NCI-H2107 treated with DMSO at 0.1 percent for 48 hours (cell line): ENCODE results near the gene NTM.

Experiments used
- DNase-seq: peaks from one replicate; lab custom pipeline; 2025; ENCODE audit not compliant: unreplicated experiment; lab: John Stamatoyannopoulos, UW

NTM gene

DNA sequence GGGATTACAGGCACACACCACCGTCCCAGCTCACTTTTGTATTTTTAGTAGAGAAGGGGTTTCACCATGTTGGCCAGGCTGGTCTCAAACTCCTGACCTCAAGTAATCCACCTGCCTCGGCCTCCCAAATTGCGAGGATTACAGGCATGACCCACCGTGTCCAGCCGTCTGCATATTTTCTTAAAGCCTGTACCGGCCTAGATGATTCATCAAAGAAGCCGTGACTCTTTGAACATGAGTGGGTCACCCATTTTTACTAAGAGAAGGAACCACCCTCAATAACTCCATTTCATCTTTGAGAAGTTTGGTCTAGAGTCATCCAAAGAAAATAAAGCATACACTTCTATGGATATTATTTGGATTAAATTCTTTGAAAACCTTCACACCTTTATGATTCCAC, 388.3 kb downstream of the NTM start:
- no peak for DNase-seq

DNA sequence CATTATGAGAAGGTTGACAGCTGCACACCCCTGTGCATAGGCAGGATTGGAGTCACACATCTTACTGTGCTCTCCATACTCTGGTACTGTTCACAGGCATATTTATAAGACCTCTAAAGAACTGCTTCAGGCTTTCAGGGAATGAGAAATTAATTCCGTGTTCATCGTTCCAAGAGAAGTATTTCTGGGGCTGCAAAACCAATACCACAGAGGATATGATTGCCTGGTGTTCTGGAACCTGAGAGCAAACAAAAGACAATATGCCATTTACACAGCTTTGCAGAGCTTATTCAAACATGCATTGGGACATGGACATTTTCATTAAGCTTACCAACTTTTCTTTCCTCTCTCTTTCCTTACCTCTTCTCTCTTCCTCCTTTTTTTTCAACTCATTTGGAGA, 388.7 kb downstream of the NTM start:
- no peak for DNase-seq

DNA sequence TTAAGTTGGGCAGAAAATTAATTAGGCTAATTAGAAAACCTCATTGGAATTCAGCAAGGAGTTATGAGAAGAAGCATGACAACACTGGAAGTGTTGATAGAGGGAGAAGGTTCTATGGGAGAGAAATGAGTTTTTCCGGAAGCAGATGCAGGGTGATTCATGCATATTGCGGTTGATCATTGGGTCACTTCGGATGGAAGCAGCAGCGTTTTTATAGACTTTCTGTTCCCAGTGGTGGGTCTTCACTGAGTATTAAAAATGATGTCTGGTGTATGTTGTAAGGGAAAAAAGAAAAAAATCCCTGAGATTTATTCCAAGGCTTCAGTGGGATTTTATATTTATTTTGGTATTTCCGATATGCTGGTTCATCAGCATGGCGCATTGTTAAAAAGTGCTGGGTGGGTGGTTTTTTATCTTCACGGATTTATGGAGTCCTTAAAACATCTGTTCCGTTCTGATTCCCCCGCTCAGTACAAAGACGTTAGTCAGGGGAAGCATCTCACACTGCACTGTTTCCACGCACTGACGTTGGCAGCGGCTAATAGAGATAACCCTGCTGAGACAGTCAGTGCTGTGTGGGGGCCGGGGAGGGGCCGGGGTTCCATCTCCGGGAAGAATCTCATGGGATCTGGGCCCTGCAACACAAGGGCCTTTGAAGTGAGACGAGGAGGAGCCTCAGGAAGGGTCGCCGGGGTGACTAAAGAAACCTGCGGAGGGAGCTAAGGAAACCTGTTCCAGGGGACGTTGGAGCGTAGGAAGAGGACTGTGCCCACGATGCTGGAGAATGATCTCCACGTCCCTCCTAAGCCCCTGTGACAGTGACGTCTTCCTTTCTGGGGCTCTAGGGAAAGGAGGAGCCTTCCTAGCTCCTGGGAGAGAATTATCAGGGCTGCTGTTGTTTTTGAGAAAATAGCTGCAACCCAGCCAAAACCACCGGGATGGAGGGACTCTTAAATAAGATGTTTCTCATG, 390.0 kb downstream of the NTM start:
- no peak for DNase-seq

DNA sequence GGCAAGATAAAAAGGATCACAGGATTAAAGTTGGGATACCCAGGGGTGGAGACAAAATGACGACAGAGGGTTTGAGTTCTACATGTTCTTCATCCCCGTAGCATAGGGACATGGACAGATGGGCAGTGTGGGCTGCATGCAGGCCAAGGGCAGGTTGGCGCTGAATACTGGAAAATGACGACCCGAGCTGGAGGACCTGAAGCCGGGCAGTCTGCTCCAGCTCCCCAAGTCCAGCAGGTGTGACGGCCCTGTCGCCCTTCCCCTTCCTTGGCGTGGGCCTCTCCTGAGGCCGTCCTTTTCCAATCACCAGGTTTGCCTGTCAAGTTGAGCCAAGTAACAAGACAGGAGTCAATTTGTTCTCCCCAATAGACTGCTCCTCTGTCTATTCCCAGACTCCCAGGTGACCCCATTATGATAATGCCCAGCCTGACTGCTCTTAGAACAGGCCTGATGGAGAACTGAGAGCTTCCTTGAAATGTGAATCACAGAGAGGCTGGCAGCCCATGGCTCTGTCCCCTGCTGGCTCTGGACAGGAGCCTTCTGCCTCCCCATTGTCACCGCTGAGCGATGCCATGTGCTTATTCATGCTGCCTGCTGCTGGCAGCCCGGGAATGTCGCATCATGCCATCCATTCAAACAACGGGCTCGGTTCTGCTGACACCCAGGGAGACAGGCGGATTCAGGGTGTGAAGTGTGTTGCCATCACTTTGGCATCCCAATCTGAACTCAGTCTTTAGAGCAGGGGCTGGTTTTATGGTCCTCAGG, 392.1 kb downstream of the NTM start:
- DNase-seq: no peak

DNA sequence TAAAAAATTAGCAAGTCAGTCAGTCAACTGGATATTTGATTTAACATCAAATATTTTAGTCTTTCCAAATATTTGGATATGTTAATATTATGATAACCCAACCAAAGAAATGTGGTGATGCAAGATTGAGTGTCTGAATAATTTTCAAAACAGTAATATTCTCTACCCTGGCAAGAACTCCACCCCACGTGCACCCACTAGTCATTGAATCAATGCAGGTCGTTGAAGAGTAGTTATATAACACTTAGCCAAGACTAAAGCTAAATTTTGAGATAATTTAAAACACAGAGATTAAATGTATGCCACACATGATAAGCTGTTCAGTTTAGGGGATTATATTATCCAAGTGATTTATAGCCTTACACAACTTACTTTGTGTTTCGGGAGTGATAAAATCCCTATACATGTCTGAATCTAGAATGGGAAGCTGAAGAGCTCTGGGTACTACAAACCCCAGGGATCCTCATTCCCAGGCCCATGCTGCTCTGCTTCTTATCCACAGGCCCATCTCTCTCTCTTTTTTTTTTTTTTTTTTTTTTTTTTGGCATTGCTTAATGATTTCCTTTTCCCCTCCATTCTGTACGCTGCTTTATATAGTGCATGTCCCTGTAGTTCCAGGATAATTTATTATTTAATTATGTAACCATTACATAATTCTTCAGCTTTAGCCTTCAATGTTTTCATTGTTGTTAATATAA, 392.9 kb downstream of the NTM start:
- DNase-seq: no peak

DNA sequence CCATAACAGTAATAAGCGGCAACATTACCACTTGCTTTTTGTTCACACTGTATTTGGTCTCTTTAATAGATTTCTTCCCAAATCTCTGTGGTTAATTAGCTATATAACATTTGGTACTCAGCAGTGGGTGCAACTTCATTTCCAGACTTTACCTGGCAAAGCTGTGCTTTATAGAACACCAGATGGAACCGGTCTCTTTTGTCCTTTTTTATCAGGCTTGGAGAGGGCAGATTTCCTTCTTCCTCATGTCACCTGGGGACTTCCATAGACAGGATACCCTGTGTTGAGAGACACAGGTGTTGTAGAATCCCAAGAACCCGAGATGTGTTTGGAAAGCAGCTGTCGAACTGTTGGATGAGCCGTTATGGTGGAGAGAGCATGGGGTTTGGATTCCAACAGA, 393.7 kb downstream of the NTM start:
- no peak for DNase-seq

DNA sequence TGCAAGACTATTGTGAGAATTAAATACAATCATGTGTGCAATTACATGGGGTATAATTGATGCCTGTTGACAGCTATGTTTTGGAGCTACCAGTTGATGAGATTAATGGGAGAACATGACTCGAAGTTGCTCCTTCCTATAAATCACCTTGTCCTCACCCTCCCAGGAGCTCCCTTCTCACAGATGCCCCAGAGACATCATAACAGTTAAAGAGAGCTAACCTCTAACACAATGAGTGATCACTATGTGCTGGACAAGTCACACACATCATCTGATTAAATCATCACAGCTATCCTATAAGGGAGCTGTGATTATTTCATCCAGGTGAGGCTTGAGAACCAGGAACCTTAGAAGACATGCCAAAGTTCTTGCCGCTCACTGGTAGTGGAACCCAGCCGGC, 394.2 kb downstream of the NTM start:
- no peak for DNase-seq

DNA sequence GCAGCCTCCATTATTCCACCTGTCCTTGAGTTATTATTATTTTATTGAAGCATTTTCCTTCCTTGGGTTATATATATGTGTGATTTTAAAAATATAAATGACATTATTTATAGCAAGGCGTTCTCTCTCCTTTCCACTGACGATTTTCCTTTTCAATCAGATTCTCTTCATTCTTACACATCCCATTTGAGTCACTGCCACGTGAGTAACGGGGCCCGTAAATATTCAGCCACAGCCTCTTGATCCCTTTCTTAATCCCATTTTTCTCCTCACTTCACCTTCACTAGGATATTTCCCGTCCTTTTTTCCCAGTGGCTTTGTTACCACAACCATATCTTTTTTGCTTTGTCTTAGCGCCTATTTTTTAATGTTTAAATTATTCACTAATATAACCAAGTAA, 396.2 kb downstream of the NTM start:
- DNase-seq: no peak

DNA sequence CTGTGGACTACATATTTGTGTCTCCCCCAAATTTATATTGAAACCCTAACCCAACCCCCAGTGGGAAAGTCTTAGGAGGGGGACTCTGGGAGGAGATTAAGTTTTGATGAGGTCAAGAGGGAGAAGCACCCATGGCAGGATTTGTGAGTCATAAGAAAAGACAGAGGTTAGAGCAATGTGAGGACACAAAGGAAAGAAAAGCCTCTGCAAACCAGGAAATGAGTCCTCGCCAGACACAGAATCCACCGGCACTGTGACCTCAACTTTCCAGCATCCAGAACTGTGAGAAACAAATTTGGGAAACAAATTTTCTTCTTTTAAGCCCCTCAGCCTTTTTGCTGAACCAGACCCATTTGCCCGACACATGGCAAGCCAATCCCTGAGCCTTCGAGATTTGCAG, 397.0 kb downstream of the NTM start:
- DNase-seq: no peak

DNA sequence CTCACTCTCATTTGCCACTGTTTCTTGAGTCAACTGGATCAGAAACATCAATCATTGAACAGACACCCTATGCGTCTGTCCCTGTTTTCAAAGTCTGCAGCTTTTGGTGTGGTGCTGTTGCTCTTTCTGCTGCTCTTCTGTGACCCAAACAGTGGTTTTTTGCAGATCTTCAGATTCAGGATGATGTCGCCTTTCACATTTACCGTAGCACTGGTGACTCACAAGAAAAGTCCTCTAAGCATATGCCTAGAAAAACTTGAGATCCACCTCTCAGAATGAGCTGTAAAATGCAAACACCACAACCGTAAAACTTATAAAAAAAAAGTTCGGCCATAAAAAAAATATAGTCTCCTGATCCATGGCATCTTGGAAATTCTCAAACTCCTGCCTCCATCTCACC, 400.4 kb downstream of the NTM start:
- no peak for DNase-seq

DNA sequence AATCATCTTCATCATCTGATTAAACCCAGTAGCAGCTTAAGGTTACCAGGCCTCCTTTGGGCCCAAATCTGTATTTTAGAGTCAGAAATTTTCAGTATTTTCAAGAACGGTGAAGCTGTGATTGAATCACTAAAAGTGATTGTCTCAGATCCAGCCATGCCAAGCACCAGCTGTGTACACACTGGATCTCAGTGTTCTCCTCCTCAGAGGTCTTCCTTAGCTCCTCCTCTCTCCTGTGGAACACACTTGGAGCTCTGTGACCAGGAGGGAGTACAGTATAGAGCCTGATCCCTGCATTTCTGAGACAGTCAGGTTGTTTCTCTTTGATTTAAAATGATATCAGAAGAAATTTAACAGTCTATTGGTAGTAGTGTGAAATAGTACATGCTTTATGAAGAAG, 401.1 kb downstream of the NTM start:
- no peak for DNase-seq

DNA sequence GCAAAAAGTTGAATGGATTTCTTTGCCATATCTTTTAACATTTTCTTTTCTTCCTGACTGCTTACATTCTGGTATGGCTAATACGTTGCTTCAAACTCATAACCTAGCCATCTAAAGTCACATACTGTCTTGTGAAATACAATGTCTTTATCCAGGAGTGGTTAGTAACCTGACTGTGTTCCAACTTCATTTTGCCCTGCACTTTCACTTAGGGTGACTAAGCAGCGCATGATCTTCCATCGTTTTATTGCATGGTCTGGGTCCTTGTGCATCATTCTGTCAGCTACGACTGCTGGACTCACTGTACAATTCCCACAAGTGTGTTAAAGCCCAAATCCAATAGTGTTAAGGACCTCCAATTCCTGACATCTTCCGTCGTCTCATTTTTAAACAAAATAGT, 403.2 kb downstream of the NTM start:
- DNase-seq: no peak

DNA sequence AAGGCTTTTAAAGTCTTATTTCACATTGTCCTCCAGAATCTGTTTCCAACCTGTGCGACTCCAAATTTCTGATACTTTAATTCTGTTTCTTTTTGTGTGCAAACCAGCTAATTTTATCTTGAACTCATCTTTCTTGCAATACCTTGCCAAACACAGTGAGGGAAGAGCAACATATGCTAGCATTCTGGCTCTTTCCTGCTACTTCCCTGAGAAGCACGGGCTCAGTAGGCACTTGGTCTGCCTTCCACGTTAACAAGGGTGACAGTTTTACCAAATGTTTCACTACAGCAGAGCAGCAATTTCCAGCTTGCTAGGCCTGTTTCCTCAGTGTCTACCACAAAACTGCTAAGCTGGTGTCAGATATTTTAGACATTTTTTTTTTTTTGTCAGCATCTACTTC, 405.8 kb downstream of the NTM start:
- DNase-seq: no peak

DNA sequence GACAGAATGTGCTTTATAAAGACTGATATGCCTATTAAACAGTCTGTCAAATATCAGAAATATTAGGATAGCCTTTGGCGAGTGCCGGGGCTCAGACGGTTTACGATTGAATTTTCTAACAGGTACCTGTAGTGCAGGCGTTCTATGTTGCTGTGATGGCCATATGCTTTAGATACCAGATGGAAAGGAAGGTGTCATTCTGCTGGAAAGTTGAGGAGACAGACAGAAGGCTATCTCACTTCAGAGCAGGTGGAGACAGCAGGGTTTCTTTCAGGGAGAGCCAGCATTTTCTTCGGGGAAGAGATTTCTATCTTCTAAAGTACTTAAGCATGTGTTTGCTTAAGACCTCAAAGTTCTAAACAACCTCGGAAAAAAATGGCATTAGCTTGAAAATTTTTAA, 415.4 kb downstream of the NTM start:
- DNase-seq: no peak

DNA sequence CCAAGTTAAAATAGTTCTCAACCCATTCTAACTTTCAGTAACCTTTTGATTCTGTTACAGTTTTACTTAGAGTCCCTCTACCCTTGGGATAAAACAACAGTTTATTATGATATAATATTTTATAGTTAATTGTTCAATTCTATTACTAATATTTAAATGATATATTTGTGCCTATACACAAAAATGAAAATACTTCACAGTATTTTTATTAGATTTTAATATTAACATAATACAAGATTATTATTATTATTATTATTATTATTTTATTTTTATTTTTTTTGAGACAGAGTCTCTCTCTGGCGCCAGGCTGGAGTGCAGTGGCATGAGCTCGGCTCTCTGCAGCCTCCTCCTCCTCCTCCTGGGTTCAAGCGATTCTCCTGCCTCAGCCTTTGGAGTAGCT, 416.7 kb downstream of the NTM start:
- DNase-seq: no peak

DNA sequence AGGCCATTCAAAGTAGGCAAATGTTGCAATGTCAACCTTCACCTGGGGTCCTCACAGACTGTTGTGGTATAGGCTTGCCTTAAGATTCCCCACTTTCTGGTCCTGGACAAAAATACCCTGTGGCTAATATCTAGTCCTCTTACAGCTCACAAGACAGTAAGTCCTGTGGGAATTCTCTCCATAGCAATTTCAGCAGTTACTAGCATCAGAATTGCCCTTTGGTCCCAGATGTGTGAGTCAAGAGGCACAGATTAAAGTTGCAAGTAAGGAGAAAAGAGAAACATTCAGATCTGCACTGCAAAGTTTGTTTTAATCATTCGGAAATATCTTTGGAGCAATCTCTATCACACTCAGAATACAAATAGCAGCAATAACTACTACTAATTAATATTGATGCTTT, 420.2 kb downstream of the NTM start:
- DNase-seq: no peak

DNA sequence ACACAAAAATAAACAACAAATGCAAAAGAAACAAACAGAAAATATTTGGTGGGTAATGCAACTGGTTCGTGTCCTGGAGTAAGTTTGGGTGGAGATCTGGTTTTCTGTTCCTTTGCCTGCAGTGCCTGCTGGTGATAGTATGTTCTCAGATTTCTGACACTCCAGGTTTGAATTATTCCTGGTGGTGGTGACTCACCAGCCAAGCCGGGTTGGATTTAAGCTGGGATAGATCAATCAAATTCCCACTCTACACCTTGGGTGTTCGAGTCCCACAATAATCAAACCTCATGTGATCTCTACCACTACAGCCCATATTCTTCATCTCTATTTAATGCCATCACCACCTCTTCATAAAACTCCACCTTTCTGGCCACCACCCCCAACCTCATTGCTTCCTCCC, 421.8 kb downstream of the NTM start:
- no peak for DNase-seq

DNA sequence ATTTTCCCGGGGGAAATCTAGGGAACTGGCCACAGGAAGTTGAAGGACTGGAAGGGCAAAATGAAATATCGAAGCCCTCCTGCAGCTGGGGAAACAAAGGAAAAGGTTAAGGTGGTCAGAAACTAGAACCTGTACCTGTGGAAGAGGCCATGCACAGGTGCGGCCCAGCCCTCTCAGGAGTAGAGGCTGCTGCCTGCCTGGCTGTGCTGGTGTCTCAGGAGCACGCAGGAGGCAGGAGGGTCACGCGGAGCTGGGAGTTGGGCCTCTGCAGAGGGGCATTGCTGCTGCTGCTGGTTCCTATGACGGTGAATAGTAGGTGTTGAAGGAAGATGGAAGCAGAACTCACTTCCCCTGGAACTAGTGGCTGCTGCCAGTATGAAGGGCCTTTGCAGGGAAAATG, 425.7 kb downstream of the NTM start:
- DNase-seq: no peak

DNA sequence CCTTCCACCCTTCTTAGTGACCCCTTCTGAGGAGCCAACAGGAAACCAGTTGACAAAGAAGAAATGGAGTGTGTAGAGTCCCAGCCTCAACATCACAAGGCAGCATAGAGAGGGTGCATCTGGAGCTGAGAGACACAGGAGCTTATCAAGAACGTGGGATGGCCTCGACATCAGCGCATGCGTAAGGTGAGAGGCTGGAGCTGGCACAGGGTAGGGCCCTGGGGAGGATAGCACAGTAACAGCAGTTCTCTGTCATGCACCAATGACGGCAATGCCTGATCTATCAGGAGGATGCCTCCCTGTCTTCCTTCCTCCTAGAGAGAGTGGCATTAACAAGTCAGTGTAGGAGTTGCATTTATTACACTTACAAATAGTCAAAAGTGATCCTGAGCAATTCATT, 426.1 kb downstream of the NTM start:
- no peak for DNase-seq

DNA sequence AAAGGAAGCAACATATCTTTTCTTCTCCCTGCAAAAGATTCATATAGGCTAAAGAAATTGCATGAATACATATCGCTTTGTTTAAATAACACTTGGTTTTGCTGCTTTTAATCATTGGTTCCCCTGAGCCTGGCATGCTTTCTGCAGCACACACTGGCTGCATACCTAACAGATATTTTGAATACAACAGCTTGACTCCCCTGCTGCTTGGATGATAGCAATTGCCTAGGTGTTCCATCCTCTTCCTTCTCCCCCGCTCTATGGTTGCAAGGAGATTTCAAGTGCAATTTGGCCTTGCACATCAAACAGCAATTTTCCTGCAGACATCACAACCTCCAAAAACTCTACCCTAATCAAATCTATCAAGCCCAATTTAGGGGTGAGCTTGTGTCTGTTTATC, 430.0 kb downstream of the NTM start:
- DNase-seq: no peak

DNA sequence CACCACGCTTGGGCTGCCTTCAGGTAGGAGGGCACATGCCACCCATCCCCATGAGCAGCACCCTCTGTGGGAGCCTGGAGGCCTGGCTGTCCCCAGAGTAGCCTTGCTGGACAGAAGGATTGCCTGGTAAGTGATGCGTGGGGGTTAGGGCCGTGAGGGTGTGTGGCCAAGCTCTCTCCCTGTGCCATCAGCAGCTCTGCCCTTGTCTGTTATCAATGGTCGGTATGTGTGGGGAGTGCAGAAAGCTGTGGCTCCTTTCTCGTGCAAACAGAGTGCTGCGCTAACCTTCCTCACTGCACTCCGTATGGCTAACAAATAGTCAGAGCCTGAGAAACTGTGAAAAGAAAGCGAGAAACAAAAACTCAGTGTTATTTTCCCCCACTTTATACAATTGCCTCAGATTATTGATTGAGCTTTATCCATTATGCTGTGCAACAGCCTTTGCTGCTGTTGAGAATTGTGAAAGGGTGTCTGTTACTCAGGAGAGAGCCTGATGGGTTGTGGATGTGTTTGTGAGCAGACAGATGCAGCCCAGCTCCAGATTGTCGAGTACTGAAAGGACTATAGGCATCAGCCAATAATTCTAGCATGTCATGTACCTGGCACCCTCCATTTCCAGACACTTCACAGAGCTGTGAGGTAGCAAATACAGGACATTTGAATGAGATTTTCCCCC, 432.2 kb downstream of the NTM start:
- no peak for DNase-seq
